MM.1S (cell line): Measurements from ENCODE around the gene CCDC85B.

Experiments used
- DNase-seq: peaks from one replicate; pipeline ENCODE4 v3.0.0-alpha.2; 2015
- H2AFZ ChIP-seq: fragments of 300-600 bp; sonication (generic); 2 replicates; pipeline ENCODE4 v1.6.0; 2016; ENCODE audit warnings: antibody characterized with exemption, low read length
- H3F3A ChIP-seq: fragments of 300-600 bp; sonication (generic); 2 replicates; pipeline ENCODE4 v1.6.1; 2016; ENCODE audit warnings: mild to moderate bottlenecking, antibody characterized with exemption, low read length, moderate library complexity, mixed read lengths; ENCODE audit not compliant: insufficient read depth
- H3K27ac ChIP-seq: fragments of 300-600 bp; sonication (generic); 2 replicates; pipeline ENCODE4 v1.5.1; 2016; ENCODE audit warnings: mild to moderate bottlenecking, low read length
- H3K27me3 ChIP-seq: fragments of 300-600 bp; sonication (generic); replicated peaks from 2 replicates; pipeline ENCODE4 v1.6.0; 2016; ENCODE audit warnings: low read length; ENCODE audit not compliant: insufficient read depth
- H3K36me3 ChIP-seq: fragments of 300-600 bp; sonication (generic); replicated peaks from 2 replicates; pipeline ENCODE4 v1.6.1; 2016; ENCODE audit warnings: mild to moderate bottlenecking, low read length, mixed read lengths; ENCODE audit not compliant: insufficient read depth
- H3K4me1 ChIP-seq: fragments of 300-600 bp; sonication (generic); 2 replicates; pipeline ENCODE4 v1.6.1; 2016; ENCODE audit warnings: low read length, mixed read lengths
- H3K4me2 ChIP-seq: fragments of 300-600 bp; sonication (generic); 2 replicates; pipeline ENCODE4 v1.6.0; 2016; ENCODE audit warnings: low read depth, low read length
- H3K4me3 ChIP-seq: fragments of 300-600 bp; sonication (generic); 2 replicates; pipeline ENCODE4 v1.5.1; 2016; ENCODE audit warnings: low read length, mixed read lengths
- H3K79me2 ChIP-seq: fragments of 300-600 bp; sonication (generic); 2 replicates; pipeline ENCODE4 v1.6.1; 2016; ENCODE audit warnings: mixed run types, low read length, mixed read lengths
- H3K9ac ChIP-seq: fragments of 300-600 bp; sonication (generic); 2 replicates; pipeline ENCODE4 v1.6.1; 2016; ENCODE audit warnings: low read length, mixed read lengths
- H3K9me2 ChIP-seq: fragments of 300-600 bp; sonication (generic); replicated peaks from 2 replicates; pipeline ENCODE4 v1.6.1; 2016; ENCODE audit warnings: mild to moderate bottlenecking, low read length, mixed read lengths; ENCODE audit not compliant: insufficient read depth
- H3K9me3 ChIP-seq: fragments of 300-600 bp; sonication (generic); replicated peaks from 2 replicates; pipeline ENCODE4 v1.6.1; 2016; ENCODE audit warnings: mild to moderate bottlenecking, low read length, mixed read lengths; ENCODE audit not compliant: insufficient read depth
- H4K20me1 ChIP-seq: fragments of 300-600 bp; sonication (generic); 2 replicates; pipeline ENCODE4 v1.6.1; 2016; ENCODE audit warnings: mild to moderate bottlenecking, low read length, moderate library complexity, mixed read lengths; ENCODE audit not compliant: insufficient read depth
- CTCF ChIP-seq: fragments of 300-600 bp; sonication (generic); IDR thresholded peaks from 2 replicates; pipeline ENCODE4 v1.5.1; 2016; ENCODE audit warnings: antibody characterized with exemption, low read length, mixed read lengths
- EZH2 ChIP-seq: fragments of 300-600 bp; sonication (generic); optimal IDR thresholded peaks from 2 replicates; pipeline ENCODE3; 2017; ENCODE audit warnings: low read depth, mild to moderate bottlenecking, antibody characterized with exemption, low read length, mixed read lengths
- EZH2phosphoT487 ChIP-seq: fragments of 300-600 bp; sonication (generic); IDR thresholded peaks from 2 replicates; pipeline ENCODE4 v1.6.1; 2018; ENCODE audit warnings: antibody characterized with exemption, low read length

The CCDC85B gene

GRCh38 chr11:65864706-65865471 is 25.6 kb upstream of the CCDC85B start:
- Histone ChIP-seq H3K4me1 (peaks cover 8% of the 10 kb centered on the region), H3K9ac (no peak overlapping the region), H2AFZ (no peak overlapping the region), H3K4me2 (no peak overlapping the region), H3K27me3 (no peaks in the 10 kb centered on the region), H3K27ac (no peak overlapping the region), H3K79me2 (peaks cover 31% of the 10 kb centered on the region), H3K9me3 (no peaks in the 10 kb centered on the region), H3K4me3 (no peak overlapping the region), H3K9me2 (no peaks in the 10 kb centered on the region), H3K36me3 (peaks cover 5% of the 10 kb centered on the region; the same call in 1 of the 2 replicates), H3F3A (peaks cover 14% of the 10 kb centered on the region), H4K20me1 (no peaks in the 10 kb centered on the region)
- TF ChIP-seq EZH2phosphoT487 = no peak
- no peak for TF ChIP-seq CTCF
- no peak for DNase-seq

DNA sequence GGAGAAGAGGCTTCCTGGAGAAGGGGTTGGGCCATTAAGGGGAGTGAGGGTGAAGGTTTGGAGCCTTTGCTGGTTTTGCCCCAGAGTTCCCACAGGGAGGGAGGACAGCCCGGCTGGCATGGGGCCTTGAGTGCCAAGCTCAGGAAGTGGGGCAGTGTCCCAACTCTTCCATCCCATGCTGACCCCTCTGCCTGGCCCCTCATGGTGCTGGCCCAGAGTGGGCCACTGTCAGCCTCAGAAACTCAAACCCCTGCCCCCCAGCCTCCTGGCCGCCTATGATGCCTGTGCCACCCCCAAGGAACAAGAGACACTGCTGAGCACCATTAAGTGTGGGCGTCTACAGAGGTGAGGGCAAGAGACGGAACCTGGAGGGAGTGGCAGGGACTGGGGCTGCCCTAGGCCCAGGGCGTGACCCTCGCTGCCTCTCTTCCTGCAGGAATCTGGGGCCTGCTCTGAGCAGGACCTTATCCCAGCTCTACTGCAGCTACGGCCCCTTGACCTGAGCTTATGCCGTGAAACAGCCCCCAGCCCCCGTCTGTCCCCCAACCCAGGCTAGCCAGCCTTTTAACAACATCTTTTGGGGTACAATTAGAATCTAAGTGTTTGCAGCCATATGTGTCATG is 24.8 kb upstream of the CCDC85B start:
- Histone ChIP-seq H3K4me1 (peaks cover 8% of the 10 kb centered on the region), H3K9ac (no peak overlapping the region), H3F3A (peaks cover 6% of the 10 kb centered on the region), H3K9me2 (no peaks in the 10 kb centered on the region), H4K20me1 (no peaks in the 10 kb centered on the region), H3K27me3 (no peaks in the 10 kb centered on the region), H3K4me2 (no peak overlapping the region), H3K36me3 (peaks cover 5% of the 10 kb centered on the region; the same call in 1 of the 2 replicates), H3K4me3 (no peak overlapping the region), H3K9me3 (no peaks in the 10 kb centered on the region), H3K27ac (no peak overlapping the region), H2AFZ (no peak overlapping the region), H3K79me2 (peaks cover 29% of the 10 kb centered on the region)
- TF ChIP-seq EZH2 (no peak), CTCF (no peak)
- no peak for DNase-seq

- Histone ChIP-seq H3K36me3 (peaks cover 5% of the 10 kb centered on the region; the same call in 1 of the 2 replicates), H3K4me1 (peaks cover 5% of the 10 kb centered on the region), H4K20me1 (no peaks in the 10 kb centered on the region), H3F3A (no peaks in the 10 kb centered on the region; the same call in 1 of the 2 replicates), H3K9ac (no peak overlapping the region), H3K27me3 (no peaks in the 10 kb centered on the region), H3K9me3 (no peaks in the 10 kb centered on the region), H2AFZ (no peak overlapping the region), H3K27ac (no peak overlapping the region), H3K4me3 (no peak overlapping the region), H3K79me2 (peaks cover 19% of the 10 kb centered on the region), H3K4me2 (no peak overlapping the region), H3K9me2 (no peaks in the 10 kb centered on the region)
- TF ChIP-seq CTCF (no peak), EZH2 (no peak), EZH2phosphoT487 (no peak)
- DNase-seq = no peak
Measured at GRCh38 chr11:65866509-65867283, 23.8 kb upstream of the CCDC85B start.
